Measurements from ENCODE around the gene SCLY. TPM values are rescaled to one million over a fixed set of nuclear protein-coding genes. Genes with fewer than 3 reads are reported as not detected.
A peak's percentile ranks its signal among the peaks of the same experiment; 100 is the strongest.

SCLY gene
- total and polyA plus RNA-seq, 2 experiments from 2014 or later, result 16.6 to 25.2 TPM

DNA sequence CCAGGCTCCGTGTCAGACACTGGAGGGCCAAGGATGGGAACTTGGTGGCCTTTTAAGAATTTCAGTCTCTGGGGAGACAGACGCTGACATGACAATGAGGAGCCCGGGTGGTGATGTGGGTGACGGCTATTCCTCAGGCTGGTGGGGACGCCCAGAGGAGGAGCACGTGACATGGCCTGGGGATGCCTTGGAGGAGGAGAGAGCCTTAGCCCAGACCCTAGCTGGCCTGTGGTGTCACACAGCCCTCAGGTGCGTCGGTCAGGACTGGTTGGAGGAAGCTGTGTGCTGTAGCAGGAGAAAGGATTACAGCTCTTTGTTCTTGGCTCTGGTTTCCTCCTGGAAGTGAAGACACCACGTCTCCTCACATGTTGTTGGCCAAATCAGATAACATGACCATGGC lies 40.0 kb upstream of the SCLY start:
- Histone ChIP-seq H3K27ac (no peak overlapping the region), H3K4me1 (ENCODE audit: low read depth) (no peaks in the 10 kb centered on the region), H3K36me3 (no peaks in the 10 kb centered on the region), H3K27me3 (no peaks in the 10 kb centered on the region), H3K4me3 (no peak overlapping the region), H3K9me3 (ENCODE audit: low read depth) (no peaks in the 10 kb centered on the region)
- TF ChIP-seq, protein P1, sequence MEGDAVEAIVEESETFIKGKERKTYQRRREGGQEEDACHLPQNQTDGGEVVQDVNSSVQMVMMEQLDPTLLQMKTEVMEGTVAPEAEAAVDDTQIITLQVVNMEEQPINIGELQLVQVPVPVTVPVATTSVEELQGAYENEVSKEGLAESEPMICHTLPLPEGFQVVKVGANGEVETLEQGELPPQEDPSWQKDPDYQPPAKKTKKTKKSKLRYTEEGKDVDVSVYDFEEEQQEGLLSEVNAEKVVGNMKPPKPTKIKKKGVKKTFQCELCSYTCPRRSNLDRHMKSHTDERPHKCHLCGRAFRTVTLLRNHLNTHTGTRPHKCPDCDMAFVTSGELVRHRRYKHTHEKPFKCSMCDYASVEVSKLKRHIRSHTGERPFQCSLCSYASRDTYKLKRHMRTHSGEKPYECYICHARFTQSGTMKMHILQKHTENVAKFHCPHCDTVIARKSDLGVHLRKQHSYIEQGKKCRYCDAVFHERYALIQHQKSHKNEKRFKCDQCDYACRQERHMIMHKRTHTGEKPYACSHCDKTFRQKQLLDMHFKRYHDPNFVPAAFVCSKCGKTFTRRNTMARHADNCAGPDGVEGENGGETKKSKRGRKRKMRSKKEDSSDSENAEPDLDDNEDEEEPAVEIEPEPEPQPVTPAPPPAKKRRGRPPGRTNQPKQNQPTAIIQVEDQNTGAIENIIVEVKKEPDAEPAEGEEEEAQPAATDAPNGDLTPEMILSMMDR (IDR thresholded peaks at IDR 0.05; ENCODE audit: low read depth, low read length), result no peak
- no peak for DNase-seq (ENCODE audit: low read depth in 1 of 2, low spot score in 1 of 2)

DNA sequence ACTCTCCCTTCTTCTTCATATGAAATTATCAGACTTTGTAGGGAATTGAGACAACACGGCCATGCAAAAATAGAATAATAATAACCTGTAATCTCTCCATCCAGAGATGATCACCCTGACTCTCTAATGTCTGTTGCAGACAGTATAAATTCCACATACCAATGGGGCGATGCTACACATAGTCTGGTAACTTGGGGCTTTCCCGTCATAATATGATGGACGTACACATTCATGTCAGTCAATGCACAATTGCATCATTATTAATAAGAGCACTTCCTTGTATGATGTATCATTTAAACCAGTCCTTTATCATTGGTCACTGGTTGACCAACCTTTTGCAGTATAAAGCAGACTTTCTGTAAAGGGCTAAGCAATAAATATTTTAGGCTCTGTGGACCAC lies 39.5 kb upstream of the SCLY start:
- DNase-seq (ENCODE audit: low read depth in 1 of 2, low spot score in 1 of 2), result no peak
- no peaks in the 10 kb centered on the region for H3K9me3 ChIP-seq (ENCODE audit: low read depth)
- no peaks in the 10 kb centered on the region for H3K4me1 ChIP-seq (ENCODE audit: low read depth)
- no peak overlapping the region for H3K4me3 ChIP-seq
- TF ChIP-seq, protein P1 (IDR thresholded peaks at IDR 0.05; ENCODE audit: low read depth, low read length), result no peak
- H3K36me3 ChIP-seq, result no peaks in the 10 kb centered on the region
- no peaks in the 10 kb centered on the region for H3K27me3 ChIP-seq
- no peak overlapping the region for H3K27ac ChIP-seq

DNA sequence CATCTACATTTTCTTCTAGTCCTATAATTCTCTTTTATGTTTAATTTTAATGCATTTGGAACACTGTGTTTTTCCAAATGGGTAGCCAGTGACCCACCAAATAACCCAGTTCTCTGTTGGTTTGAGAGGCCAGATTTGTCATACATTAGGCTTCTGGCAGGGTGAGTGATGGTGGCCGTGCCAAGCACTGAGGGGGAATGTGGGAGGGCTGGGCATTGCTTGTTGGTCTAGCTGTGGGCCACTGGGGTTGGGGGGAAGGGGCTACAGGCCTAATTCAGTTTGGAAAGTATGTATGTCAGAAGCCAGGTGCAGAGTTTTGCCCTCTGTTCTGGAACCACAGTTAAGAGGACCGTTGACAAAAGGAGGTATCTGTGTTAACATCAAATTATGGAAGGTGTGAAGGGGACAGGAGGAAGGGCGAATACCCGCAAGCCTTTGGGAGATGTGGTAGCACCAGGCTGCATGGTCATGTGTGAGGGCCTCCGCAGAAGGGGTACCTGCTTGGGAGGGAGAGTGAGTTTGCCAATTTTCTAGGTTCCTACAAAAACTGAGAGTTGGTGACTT lies 38.1 kb upstream of the SCLY start:
- Histone ChIP-seq H3K4me3 (no peak overlapping the region), H3K36me3 (no peaks in the 10 kb centered on the region), H3K9me3 (ENCODE audit: low read depth) (no peaks in the 10 kb centered on the region), H3K27me3 (no peaks in the 10 kb centered on the region), H3K4me1 (ENCODE audit: low read depth) (no peaks in the 10 kb centered on the region), H3K27ac (no peak overlapping the region)
- DNase-seq (ENCODE audit: low read depth in 1 of 2, low spot score in 1 of 2), result no peak
- TF ChIP-seq, protein P1 (IDR thresholded peaks at IDR 0.05; ENCODE audit: low read depth, low read length), result no peak

DNA sequence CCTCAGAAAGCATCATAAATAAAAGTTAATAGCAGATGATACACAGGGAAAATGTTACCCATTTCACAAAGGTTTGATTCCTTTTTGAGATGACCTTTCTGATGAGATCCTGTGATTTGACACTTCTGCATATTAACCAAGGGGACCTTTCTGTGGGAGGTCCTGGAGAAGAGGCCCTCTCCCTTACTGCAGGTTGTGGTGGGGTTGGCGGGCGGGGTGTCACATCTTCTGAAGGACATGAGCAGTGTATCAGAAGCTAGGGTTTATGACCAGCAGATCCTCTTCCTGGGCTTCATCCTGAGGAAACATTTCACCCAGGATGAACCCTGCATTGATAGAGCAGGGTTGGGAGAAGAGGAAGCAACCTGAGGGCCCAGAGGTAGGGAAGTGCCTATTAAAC lies 37.2 kb upstream of the SCLY start:
- Histone ChIP-seq H3K4me1 (ENCODE audit: low read depth) (no peaks in the 10 kb centered on the region), H3K27ac (no peak overlapping the region), H3K9me3 (ENCODE audit: low read depth) (no peaks in the 10 kb centered on the region), H3K36me3 (no peaks in the 10 kb centered on the region), H3K27me3 (no peaks in the 10 kb centered on the region), H3K4me3 (no peak overlapping the region)
- TF ChIP-seq, protein P1 (IDR thresholded peaks at IDR 0.05; ENCODE audit: low read depth, low read length), result no peak
- DNase-seq (ENCODE audit: low read depth in 1 of 2, low spot score in 1 of 2), result no peak

DNA sequence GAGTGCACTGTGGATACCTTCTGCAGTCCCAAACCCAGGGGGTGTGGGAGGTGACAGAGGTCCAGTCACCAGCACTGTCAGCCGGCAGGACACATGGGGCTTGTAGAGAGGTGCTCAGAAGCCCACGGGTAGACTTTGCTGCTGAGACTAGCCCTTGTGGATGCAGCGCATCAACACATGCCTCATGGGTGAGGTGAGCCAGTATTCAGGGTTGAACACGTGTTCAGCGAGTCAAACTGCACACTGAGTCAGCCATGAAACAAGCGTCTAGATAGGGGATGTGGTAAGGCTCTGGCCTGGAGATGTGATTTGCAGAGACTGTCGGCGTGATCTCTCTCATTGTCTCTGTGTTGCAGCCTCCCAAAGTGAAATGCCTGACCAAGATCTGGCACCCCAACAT lies 35.8 kb upstream of the SCLY start:
- Histone ChIP-seq H3K4me3 (no peak overlapping the region), H3K36me3 (peaks cover 5% of the 10 kb centered on the region), H3K27me3 (no peaks in the 10 kb centered on the region), H3K4me1 (ENCODE audit: low read depth) (no peaks in the 10 kb centered on the region), H3K9me3 (ENCODE audit: low read depth) (no peaks in the 10 kb centered on the region), H3K27ac (no peak overlapping the region)
- peak in 1 of 2 donors; percentile 36 for DNase-seq (ENCODE audit: low read depth in 1 of 2, low spot score in 1 of 2)
- TF ChIP-seq, protein P1 (IDR thresholded peaks at IDR 0.05; ENCODE audit: low read depth, low read length), result no peak
